Hepatocyte (in vitro differentiated cells): ENCODE data around the gene PSMB10.

Experiments
- CTCF ChIP-seq: fragments of 200-600 bp; sonication (generic); IDR thresholded peaks from 2 replicates; pipeline ENCODE4 v1.5.1; 2016; ENCODE audit warnings: antibody characterized with exemption, mild to moderate bottlenecking; ENCODE audit not compliant: poor library complexity
- EZH2 ChIP-seq: fragments of 200-600 bp; sonication (generic); IDR thresholded peaks from 2 replicates; pipeline ENCODE4 v1.6.1; 2016; ENCODE audit warnings: antibody characterized with exemption, mild to moderate bottlenecking, borderline replicate concordance
- EZH2phosphoT487 ChIP-seq: fragments of 200-600 bp; sonication (generic); IDR thresholded peaks from one replicate; pipeline ENCODE4 v1.6.1; 2018; ENCODE audit warnings: antibody characterized with exemption, mild to moderate bottlenecking, low read depth, moderate library complexity; ENCODE audit not compliant: unreplicated experiment, severe bottlenecking

- TF ChIP-seq CTCF: no peak
- no peak for TF ChIP-seq EZH2
- TF ChIP-seq EZH2phosphoT487: no peak
Observed at GRCh38 chr16:67936880-67937605, 393 bp upstream of the PSMB10 start.
